Immature natural killer cell (primary cell): ENCODE measurements around the gene FARSA. TPM values are rescaled to one million over a fixed set of nuclear protein-coding genes. Genes with fewer than 3 reads are reported as not detected.
"Not testable (repeated sequence)": the region's sequence is repeated elsewhere in the genome, so short reads cannot be mapped to it uniquely, and the experiment has no call there.

ENCODE experiments used
- DNase-seq, 3 donors: peaks; one replicate each; pipeline ENCODE4 v3.0.0; 2022; ENCODE audit warnings: mixed read lengths in 1 of 3
- H3K27ac Mint-ChIP-seq, 6 donors: one replicate each; pipeline ENCODE4 v1.8.0; 2020; ENCODE audit warnings: mixed read lengths in 6 of 6, mild to moderate bottlenecking in 5 of 6, inconsistent platforms in 4 of 6, moderate library complexity in 3 of 6
- H3K27me3 Mint-ChIP-seq, 3 donors: one replicate each; pipeline ENCODE4 v1.8.0; 2020 to 2021; ENCODE audit warnings: low read depth in 3 of 3, mild to moderate bottlenecking in 3 of 3, mixed read lengths in 3 of 3, moderate library complexity in 3 of 3, inconsistent platforms in 1 of 3
- H3K36me3 Mint-ChIP-seq, 3 donors: one replicate each; pipeline ENCODE4 v1.8.0; 2020; ENCODE audit warnings: mixed read lengths in 3 of 3, inconsistent platforms in 2 of 3, mild to moderate bottlenecking in 2 of 3
- H3K4me1 Mint-ChIP-seq, 2 donors: one replicate each; pipeline ENCODE4 v1.8.0; 2020; ENCODE audit warnings: inconsistent platforms in 2 of 2, mild to moderate bottlenecking in 2 of 2, mixed read lengths in 2 of 2, moderate library complexity in 1 of 2
- H3K4me3 Mint-ChIP-seq, 5 donors: one replicate each; pipeline ENCODE4 v1.8.0; 2020; ENCODE audit warnings: mild to moderate bottlenecking in 5 of 5, mixed read lengths in 5 of 5, inconsistent platforms in 3 of 5, moderate library complexity in 3 of 5
- H3K9me3 Mint-ChIP-seq, 6 donors: one replicate each; pipeline ENCODE4 v1.8.0; 2020; ENCODE audit warnings: mild to moderate bottlenecking in 6 of 6, mixed read lengths in 6 of 6, inconsistent platforms in 4 of 6, moderate library complexity in 3 of 6
- polyA plus RNA-seq, 3 donors: library from polyadenylated mRNA; unstranded; fragments of 300-500 nt; fragmentation: Illumina TruSeq; gene quantifications; one replicate each; pipeline ENCODE4 v1.2.3, GENCODE V29; 2021

The FARSA gene
- polyA plus RNA-seq, 3 donors from 2014 or later: 57.2 to 82.0 (median 71.1) TPM

- Mint-ChIP-seq H3K36me3 (no peaks in the 10 kb centered on the region), H3K27me3 (peaks cover 0 to 5% (median 0%) of the 10 kb centered on the region in 3 donors), H3K4me1 (peaks cover 6 to 11% of the 10 kb centered on the region in 2 donors), H3K4me3 (peak overlapping the region; percentile 87 to 96 (median 92)), H3K27ac (peak overlapping the region in 5 of 6 donors; percentile 63 to 83 (median 80)), H3K9me3 (no peaks in the 10 kb centered on the region)
- peak; percentile 75 to 79 (median 77) for DNase-seq
Observed at GRCh38 chr19:12965017-12965811, 31.7 kb upstream of the FARSA start.

- H3K4me1 Mint-ChIP-seq: peaks cover 21 to 22% of the 10 kb centered on the region in 2 donors
- peaks cover 0 to 9% (median 4%) of the 10 kb centered on the region in 3 donors for H3K27me3 Mint-ChIP-seq
- H3K9me3 Mint-ChIP-seq: no peaks in the 10 kb centered on the region
- no peak overlapping the region for H3K4me3 Mint-ChIP-seq
- no peak overlapping the region for H3K27ac Mint-ChIP-seq
- DNase-seq: no peak
- H3K36me3 Mint-ChIP-seq: no peaks in the 10 kb centered on the region
Observed at GRCh38 chr19:12959481-12959880, 26.0 kb upstream of the FARSA start.

GRCh38 chr19:12957389-12957952, 24.0 kb upstream of the FARSA start:
- DNase-seq, H3K36me3 Mint-ChIP-seq, H3K27me3 Mint-ChIP-seq, H3K9me3 Mint-ChIP-seq: not testable (repeated sequence)
- Mint-ChIP-seq H3K4me1 (peaks cover 25% of the 10 kb centered on the region in 2 donors), H3K27ac (peak overlapping the region; percentile 79 to 93 (median 92)), H3K4me3 (peak overlapping the region; percentile 88 to 91 (median 90))

- peak; percentile 77 to 80 (median 77) for DNase-seq
- Mint-ChIP-seq H3K4me1 (peaks cover 25% of the 10 kb centered on the region in 2 donors), H3K4me3 (peak within 1 kb of the TSS; percentile 88 to 91 (median 90)), H3K27me3 (peaks cover 0 to 8% (median 5%) of the 10 kb centered on the region in 3 donors), H3K27ac (peak within 1 kb of the TSS; percentile 79 to 94 (median 93)), H3K9me3 (no peaks in the 10 kb centered on the region), H3K36me3 (no peaks in the 10 kb centered on the region)
Observed at GRCh38 chr19:12956446-12957388, 23.2 kb upstream of the FARSA start, which contains the start of gene GADD45GIP1. Gene GADD45GIP1 (minus strand): TSS chr19:12957223. CDS start chr19:12957212, 11 bp downstream.

- H3K27me3 Mint-ChIP-seq: peaks cover 3 to 10% (median 5%) of the 10 kb centered on the region in 3 donors
- H3K4me3 Mint-ChIP-seq: peak overlapping the region; percentile 77 to 89 (median 82)
Observed at GRCh38 chr19:12955996-12956395, 22.5 kb upstream of the FARSA start.

GRCh38 chr19:12955575-12955974, 22.1 kb upstream of the FARSA start:
- not testable (repeated sequence) for H3K9me3 Mint-ChIP-seq, H3K36me3 Mint-ChIP-seq, H3K27me3 Mint-ChIP-seq, DNase-seq
- Mint-ChIP-seq H3K27ac (peak overlapping the region; percentile 79 to 94 (median 86)), H3K4me1 (peaks cover 25 to 27% of the 10 kb centered on the region in 2 donors), H3K4me3 (peak overlapping the region; percentile 77 to 89 (median 82))

More at GRCh38 chr19:12955996-12956395, 22.5 kb upstream of the FARSA start:
- Mint-ChIP-seq H3K4me1 (peaks cover 25 to 27% of the 10 kb centered on the region in 2 donors), H3K36me3 (peaks cover 0 to 6% (median 0%) of the 10 kb centered on the region in 3 donors), H3K9me3 (no peaks in the 10 kb centered on the region), H3K27ac (peak overlapping the region; percentile 79 to 94 (median 86))
- no peak for DNase-seq

- peaks cover 0 to 8% (median 7%) of the 10 kb centered on the region in 3 donors for H3K36me3 Mint-ChIP-seq
- peak overlapping the region in 3 of 5 donors; percentile 23 to 59 (median 29) for H3K4me3 Mint-ChIP-seq
- H3K4me1 Mint-ChIP-seq: peaks cover 27 to 31% of the 10 kb centered on the region in 2 donors
- peaks cover 3 to 8% (median 5%) of the 10 kb centered on the region in 3 donors for H3K27me3 Mint-ChIP-seq
- peak overlapping the region in 5 of 6 donors; percentile 7 to 82 (median 41) for H3K27ac Mint-ChIP-seq
- no peak for DNase-seq
- no peaks in the 10 kb centered on the region for H3K9me3 Mint-ChIP-seq
Observed at GRCh38 chr19:12954612-12954962, 21.1 kb upstream of the FARSA start.

GRCh38 chr19:12953799-12954611, 20.5 kb upstream of the FARSA start:
- no peak for DNase-seq
- peak overlapping the region in 3 of 5 donors; percentile 13 to 59 (median 29) for H3K4me3 Mint-ChIP-seq
- peaks cover 27 to 32% of the 10 kb centered on the region in 2 donors for H3K4me1 Mint-ChIP-seq
- no peaks in the 10 kb centered on the region for H3K9me3 Mint-ChIP-seq
- H3K36me3 Mint-ChIP-seq: peaks cover 0 to 8% (median 7%) of the 10 kb centered on the region in 3 donors
- peaks cover 3 to 8% (median 5%) of the 10 kb centered on the region in 3 donors for H3K27me3 Mint-ChIP-seq
- peak overlapping the region; percentile 7 to 82 (median 45) for H3K27ac Mint-ChIP-seq

GRCh38 chr19:12953138-12953798, 19.8 kb upstream of the FARSA start:
- H3K27ac Mint-ChIP-seq: peak overlapping the region in 1 of 6 donors; percentile 49
- peaks cover 0 to 8% (median 7%) of the 10 kb centered on the region in 3 donors for H3K36me3 Mint-ChIP-seq
- peaks cover 27 to 32% of the 10 kb centered on the region in 2 donors for H3K4me1 Mint-ChIP-seq

GRCh38 chr19:12952488-12953137, 19.1 kb upstream of the FARSA start:
- no peak for DNase-seq
- Mint-ChIP-seq H3K9me3 (no peaks in the 10 kb centered on the region), H3K4me1 (peaks cover 28 to 35% of the 10 kb centered on the region in 2 donors), H3K27me3 (peaks cover 3 to 8% (median 5%) of the 10 kb centered on the region in 3 donors), H3K27ac (no peak overlapping the region), H3K36me3 (peaks cover 0 to 8% (median 7%) of the 10 kb centered on the region in 3 donors), H3K4me3 (no peak overlapping the region)

More at GRCh38 chr19:12953138-12953798, 19.8 kb upstream of the FARSA start:
- no peak overlapping the region for H3K4me3 Mint-ChIP-seq
- peaks cover 3 to 8% (median 5%) of the 10 kb centered on the region in 3 donors for H3K27me3 Mint-ChIP-seq
- DNase-seq: no peak
- no peaks in the 10 kb centered on the region for H3K9me3 Mint-ChIP-seq

GRCh38 chr19:12952050-12952449, 18.5 kb upstream of the FARSA start:
- Mint-ChIP-seq H3K4me1 (peaks cover 26 to 40% of the 10 kb centered on the region in 2 donors), H3K27ac (peak overlapping the region in 3 of 6 donors; percentile 30 to 64 (median 43))
- H3K4me3 Mint-ChIP-seq, H3K36me3 Mint-ChIP-seq, DNase-seq, H3K9me3 Mint-ChIP-seq, H3K27me3 Mint-ChIP-seq: not testable (repeated sequence)
